ENCODE measurements around the gene BAMBI. TPM values are rescaled to one million over a fixed set of nuclear protein-coding genes. Genes with fewer than 3 reads are reported as not detected.

Gene BAMBI
- total RNA-seq, 1 experiment from 2014 or later: 31.9 TPM

- TF ChIP-seq EZH2 (IDR thresholded peaks at IDR 0.05; ENCODE audit: borderline replicate concordance, low read depth, low read length, poor library complexity, severe bottlenecking) (no peak), CTCF (conservative IDR thresholded peaks at IDR 0.05; ENCODE audit: low read depth, low read length) (no peak)
- peaks cover 18% of the 10 kb centered on the region for H3K36me3 ChIP-seq (ENCODE audit: insufficient read depth, low read length, poor library complexity, severe bottlenecking)
- POLR2A ChIA-PET (ENCODE audit: low non-redundant PET): no interaction called here
- no peak for DNase-seq (ENCODE audit: low spot score)
- H3K27me3 ChIP-seq (replicated peaks; ENCODE audit: insufficient read depth, low read depth, low read length, poor library complexity): no peaks in the 10 kb centered on the region
- intact Hi-C loops (cut with micrococcal nuclease; ENCODE audit: unreplicated experiment): no loop called here
- H3K27ac ChIP-seq (ENCODE audit: low read depth, low read length, poor library complexity, severe bottlenecking): no peak overlapping the region
- CTCF ChIA-PET: no interaction called here
- peaks cover 38% of the 10 kb centered on the region for H3K4me1 ChIP-seq (ENCODE audit: insufficient read depth, low read length, poor library complexity, severe bottlenecking)
- no TSS peak for BruUV-seq (replicated peaks)
- no peaks in the 10 kb centered on the region for H3K9me3 ChIP-seq (ENCODE audit: low read depth, low read length, poor library complexity, severe bottlenecking)
- H3K4me3 ChIP-seq (ENCODE audit: low read depth, low read length, poor library complexity, severe bottlenecking): no peak overlapping the region
Observed at GRCh38 chr10:28686835-28687682, 9.7 kb downstream of the BAMBI start.

- H3K4me3 ChIP-seq (ENCODE audit: low read depth, low read length, poor library complexity, severe bottlenecking): no peak overlapping the region
- peaks cover 38% of the 10 kb centered on the region for H3K4me1 ChIP-seq (ENCODE audit: insufficient read depth, low read length, poor library complexity, severe bottlenecking)
- ChIA-PET CTCF (no interaction called here), POLR2A (ENCODE audit: low non-redundant PET) (no interaction called here)
- DNase-seq (ENCODE audit: low spot score): no peak
- no peaks in the 10 kb centered on the region for H3K9me3 ChIP-seq (ENCODE audit: low read depth, low read length, poor library complexity, severe bottlenecking)
- H3K27ac ChIP-seq (ENCODE audit: low read depth, low read length, poor library complexity, severe bottlenecking): no peak overlapping the region
- no peak for TF ChIP-seq CTCF (conservative IDR thresholded peaks at IDR 0.05; ENCODE audit: low read depth, low read length)
- TF ChIP-seq EZH2 (IDR thresholded peaks at IDR 0.05; ENCODE audit: borderline replicate concordance, low read depth, low read length, poor library complexity, severe bottlenecking): no peak
- no TSS peak for BruUV-seq (replicated peaks)
- intact Hi-C loops (cut with micrococcal nuclease; ENCODE audit: unreplicated experiment): no loop called here
- H3K36me3 ChIP-seq (ENCODE audit: insufficient read depth, low read length, poor library complexity, severe bottlenecking): peaks cover 12% of the 10 kb centered on the region
- no peaks in the 10 kb centered on the region for H3K27me3 ChIP-seq (replicated peaks; ENCODE audit: insufficient read depth, low read depth, low read length, poor library complexity)
Observed at GRCh38 chr10:28687683-28688001, 10.3 kb downstream of the BAMBI start.

- Histone ChIP-seq H3K4me1 (ENCODE audit: insufficient read depth, low read length, poor library complexity, severe bottlenecking) (peaks cover 23% of the 10 kb centered on the region), H3K9me3 (ENCODE audit: low read depth, low read length, poor library complexity, severe bottlenecking) (no peaks in the 10 kb centered on the region), H3K27me3 (replicated peaks; ENCODE audit: insufficient read depth, low read depth, low read length, poor library complexity) (no peaks in the 10 kb centered on the region), H3K36me3 (ENCODE audit: insufficient read depth, low read length, poor library complexity, severe bottlenecking) (no peaks in the 10 kb centered on the region), H3K27ac (ENCODE audit: low read depth, low read length, poor library complexity, severe bottlenecking) (no peak overlapping the region), H3K4me3 (ENCODE audit: low read depth, low read length, poor library complexity, severe bottlenecking) (no peak overlapping the region)
- ChIA-PET POLR2A (ENCODE audit: low non-redundant PET) (no interaction called here), CTCF (interaction anchor here (0.7 kb wide), 1 partner anchor 27 kb away, joined by 4 read pairs; no protein-coding TSS in a partner anchor)
- TF ChIP-seq EZH2 (IDR thresholded peaks at IDR 0.05; ENCODE audit: borderline replicate concordance, low read depth, low read length, poor library complexity, severe bottlenecking): no peak
- TF ChIP-seq CTCF (conservative IDR thresholded peaks at IDR 0.05; ENCODE audit: low read depth, low read length): no peak
- BruUV-seq (replicated peaks): no TSS peak
- intact Hi-C loops (cut with micrococcal nuclease; ENCODE audit: unreplicated experiment): no loop called here
- DNase-seq (ENCODE audit: low spot score): no peak
Observed at GRCh38 chr10:28690545-28690944, 13.2 kb downstream of the BAMBI start.

All from A673 (cell line).